Urothelium cell line (cell line): Measurements from ENCODE around the gene HOXC5.

Source experiments
- DNase-seq: peaks from one replicate; pipeline ENCODE4 v3.0.0; 2011; ENCODE audit warnings: low spot score, mixed read lengths
- FAIRE-seq: peaks from 2 replicates; lab custom pipeline; 2011; peaks lifted over from hg19 to GRCh38; lab: Jason Lieb, UNC

HOXC5 gene

DNA sequence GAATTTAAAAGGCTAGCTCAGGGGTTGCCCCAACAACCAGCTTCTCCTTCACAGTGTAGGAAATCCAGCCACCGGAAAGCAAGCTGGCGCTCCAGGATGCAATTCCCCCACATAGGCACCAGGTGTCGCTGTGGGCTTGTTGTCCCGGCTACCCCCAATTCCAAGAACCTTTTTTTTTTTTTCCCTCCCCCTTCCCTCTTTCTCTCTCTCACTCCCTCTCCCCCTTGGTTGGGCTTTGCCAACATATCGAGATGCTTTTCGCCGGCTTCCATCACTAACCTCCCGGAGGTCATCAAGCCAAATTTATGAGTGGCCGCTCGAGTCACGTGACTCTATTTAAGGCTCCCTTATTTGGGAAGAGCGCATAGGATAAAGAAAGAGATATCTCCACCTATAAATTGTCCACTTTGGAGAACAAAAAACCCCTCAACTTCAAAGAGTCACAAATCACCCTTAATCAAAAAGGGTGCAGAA is at the start of gene HOXC5:
Gene HOXC5 (plus strand): TSS at position 424 of the 474 bp plus-strand sequence. CDS start 73 bp downstream, outside the sequence.
- DNase-seq (peak; percentile 85), FAIRE-seq (no peak)

GRCh38 chr12:53983568-53983949 is 49.3 kb upstream of the HOXC5 start:
- DNase-seq (no peak), FAIRE-seq (no peak)

GRCh38 chr12:53983950-53984572 is 48.8 kb upstream of the HOXC5 start:
- DNase-seq (no peak), FAIRE-seq (no peak)

GRCh38 chr12:53984901-53985691 is 47.8 kb upstream of the HOXC5 start, which contains the start of gene HOXC10:
Gene HOXC10 (plus strand): TSS chr12:53985146. CDS start chr12:53985260, 114 bp downstream.
- DNase-seq, result peak; percentile 92
- FAIRE-seq, result peak; percentile 92

DNA sequence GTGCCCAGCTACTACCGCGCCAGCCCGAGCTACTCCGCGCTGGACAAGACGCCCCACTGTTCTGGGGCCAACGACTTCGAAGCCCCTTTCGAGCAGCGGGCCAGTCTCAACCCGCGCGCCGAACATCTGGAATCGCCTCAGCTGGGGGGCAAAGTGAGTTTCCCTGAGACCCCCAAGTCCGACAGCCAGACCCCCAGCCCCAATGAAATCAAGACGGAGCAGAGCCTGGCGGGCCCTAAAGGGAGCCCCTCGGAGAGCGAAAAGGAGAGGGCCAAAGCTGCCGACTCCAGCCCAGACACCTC is 47.2 kb upstream of the HOXC5 start:
- DNase-seq (no peak), FAIRE-seq (no peak)

- FAIRE-seq (no peak), DNase-seq (no peak)
Observed at GRCh38 chr12:53985994-53986685, 46.7 kb upstream of the HOXC5 start.

- DNase-seq (no peak), FAIRE-seq (no peak)
Observed at GRCh38 chr12:53986686-53987483, 46.0 kb upstream of the HOXC5 start.

- DNase-seq (no peak), FAIRE-seq (no peak)
Observed at GRCh38 chr12:53987787-53988230, 45.0 kb upstream of the HOXC5 start.

DNA sequence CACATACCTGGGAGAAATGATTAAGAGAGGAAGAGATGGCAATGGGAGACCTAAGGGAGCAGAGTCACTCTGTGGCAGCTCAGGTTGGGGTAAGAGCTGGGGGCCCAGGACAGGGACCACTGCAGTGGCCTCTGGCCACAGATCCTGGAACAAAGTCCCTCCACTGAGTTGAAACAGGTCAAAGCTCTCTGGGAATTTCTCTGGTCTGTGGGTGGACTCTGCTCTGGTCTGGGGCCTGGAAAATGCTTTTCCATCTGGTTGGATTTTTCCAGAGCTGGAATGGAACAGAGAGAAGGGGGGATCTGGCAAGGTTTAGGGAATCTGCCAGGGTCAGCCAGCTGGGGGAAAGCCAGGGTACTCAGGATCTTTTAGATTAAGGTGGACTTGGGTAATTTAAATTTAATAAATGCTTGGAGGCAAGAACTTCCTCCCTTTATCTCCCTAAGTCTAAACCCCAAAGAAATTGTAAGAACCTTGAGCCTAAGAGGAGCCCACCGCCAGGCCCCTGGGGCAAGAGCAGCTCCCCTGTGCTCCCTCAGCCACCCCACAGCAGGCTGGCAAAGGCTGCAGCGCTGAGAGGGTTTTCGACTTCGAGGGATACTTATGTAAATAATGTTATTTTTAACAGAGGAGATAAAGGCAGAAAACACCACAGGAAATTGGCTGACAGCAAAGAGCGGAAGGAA is 44.2 kb upstream of the HOXC5 start:
- FAIRE-seq (no peak), DNase-seq (no peak)

GRCh38 chr12:53989227-53990113 is 43.4 kb upstream of the HOXC5 start:
- DNase-seq, result peak; percentile 47
- FAIRE-seq, result peak; percentile 13

DNA sequence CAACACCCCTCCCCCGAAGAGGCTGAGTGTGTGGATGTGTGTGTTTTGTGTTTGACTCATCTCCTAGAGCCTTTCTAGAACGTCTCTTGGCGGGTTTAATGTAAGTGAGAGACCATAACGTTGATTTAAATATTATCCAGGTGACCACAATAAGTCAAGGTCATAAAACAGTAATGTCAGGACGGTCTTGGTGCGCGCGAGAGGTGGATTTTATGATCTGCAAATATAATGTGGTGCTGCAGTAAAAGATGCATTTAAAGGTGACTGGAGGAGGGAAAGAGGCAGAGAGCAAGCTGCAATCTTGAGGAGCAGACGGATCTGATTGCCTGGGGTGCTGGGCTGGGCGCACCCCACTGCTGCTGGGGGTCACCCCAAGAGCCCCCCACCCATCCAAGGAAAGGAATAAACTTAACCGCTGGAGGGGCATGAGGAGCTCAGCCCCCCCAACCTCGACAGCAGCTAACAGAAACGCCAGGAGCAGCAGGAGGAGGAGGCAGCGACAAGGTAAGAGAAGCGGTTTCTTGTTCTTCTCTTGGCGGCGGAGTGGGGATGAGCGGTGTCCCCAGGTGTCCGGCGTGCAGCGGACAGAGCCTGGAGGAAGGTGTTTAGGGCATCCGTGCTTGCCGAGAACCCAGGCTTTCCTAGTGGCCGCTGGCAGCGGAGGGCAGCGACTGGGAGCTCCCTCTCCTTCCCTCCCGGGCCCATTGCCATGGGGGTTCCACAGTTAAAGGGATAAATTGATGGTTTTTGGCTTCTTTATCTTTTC is 42.4 kb upstream of the HOXC5 start:
- DNase-seq, result no peak
- FAIRE-seq, result no peak

DNA sequence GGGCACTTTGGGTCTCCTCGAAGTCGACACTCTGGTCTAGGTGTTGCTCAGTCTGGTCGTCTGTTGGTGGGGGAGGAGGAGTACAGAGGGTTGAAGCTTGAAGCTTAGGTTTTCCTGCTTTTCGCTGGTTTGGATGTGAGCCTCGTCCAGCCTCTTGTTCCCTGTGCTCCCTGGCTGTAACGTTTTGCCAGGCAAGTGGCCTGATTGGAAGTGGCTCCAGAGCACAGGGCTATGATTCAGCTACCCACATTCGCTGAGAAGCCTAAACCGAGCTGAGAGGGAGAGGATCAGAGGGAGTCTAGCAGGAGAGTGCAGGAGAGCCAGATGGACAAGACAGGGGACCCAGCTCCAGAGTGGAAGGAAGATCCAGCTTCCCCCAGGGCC is 41.8 kb upstream of the HOXC5 start:
- FAIRE-seq (no peak), DNase-seq (no peak)

DNA sequence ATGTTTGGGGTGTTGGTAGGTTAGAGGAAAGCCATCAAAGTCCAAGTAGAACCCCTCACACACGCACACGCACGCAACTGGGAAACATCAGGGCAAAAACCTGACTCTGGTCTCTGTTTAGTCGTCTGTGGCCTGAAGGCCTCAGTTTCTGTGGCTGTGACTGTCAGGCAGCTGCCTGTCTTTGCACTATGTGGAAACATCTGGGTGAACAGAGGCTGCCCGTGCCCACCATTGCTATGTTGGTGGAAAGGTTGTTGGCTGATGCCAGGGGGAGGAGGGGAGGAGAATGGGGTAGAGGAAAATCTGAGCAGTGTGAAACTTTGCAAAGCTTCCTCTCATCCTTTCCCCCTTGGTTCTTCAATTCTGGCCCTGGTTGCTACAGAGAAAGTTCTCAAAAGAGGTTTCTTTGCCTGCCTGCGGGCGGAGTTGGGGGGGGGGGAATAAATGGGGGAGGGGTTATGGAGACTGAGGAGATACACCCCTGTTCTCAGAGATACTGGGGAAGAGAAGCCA is 40.4 kb upstream of the HOXC5 start:
- no peak for DNase-seq
- FAIRE-seq, result no peak

GRCh38 chr12:53993162-53994008 is 39.5 kb upstream of the HOXC5 start:
- no peak for FAIRE-seq
- no peak for DNase-seq

DNA sequence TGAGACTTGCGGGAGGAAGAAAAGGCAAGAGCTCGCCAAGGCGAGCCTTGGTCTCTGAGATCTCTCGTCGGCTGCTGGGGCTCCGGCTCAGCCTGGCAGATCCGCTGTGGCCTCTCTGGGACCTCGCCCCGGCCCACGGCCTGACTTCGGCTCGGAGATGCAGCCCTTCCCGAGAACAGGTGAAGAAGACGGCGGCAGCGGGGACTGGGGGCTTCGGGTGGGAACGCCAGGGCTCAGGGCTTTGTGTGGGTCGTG is 38.9 kb upstream of the HOXC5 start:
- FAIRE-seq (no peak), DNase-seq (no peak)

DNA sequence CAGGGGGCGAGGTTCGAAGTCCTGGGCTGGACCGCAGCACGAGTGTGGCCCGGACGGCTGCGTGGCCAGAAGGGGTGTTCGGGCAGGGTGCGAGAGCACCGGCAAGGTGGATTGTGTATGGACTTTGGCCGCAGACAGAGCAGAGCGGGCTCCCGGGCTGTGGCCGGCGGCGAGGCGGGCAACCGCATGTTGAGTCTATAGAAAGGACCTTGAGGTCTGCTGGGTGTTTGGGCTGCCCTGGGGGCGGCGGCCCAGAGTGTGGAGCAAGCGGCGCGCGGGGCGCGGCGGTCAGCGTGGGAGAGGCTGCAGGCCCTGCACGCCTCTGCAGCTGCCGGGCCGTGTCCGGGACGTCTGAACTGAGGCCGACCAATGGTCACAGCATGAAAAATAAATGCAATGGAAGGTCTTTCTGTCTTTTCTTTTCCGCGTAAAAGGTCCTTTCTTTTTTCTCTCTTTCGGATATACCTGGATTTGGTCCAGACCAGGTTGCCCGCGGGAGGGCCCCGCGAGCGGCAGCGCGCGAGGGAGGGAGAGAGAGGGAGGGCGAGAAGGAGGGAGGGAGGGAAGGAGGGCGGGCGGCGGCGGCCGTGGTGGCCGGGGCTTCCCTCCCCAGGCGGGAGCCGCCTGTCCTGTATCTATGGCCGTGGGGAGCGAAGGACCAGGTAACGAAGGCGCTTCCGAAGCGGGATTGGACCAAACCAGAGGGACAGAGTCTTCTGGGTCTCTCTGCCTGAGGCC is 38.4 kb upstream of the HOXC5 start:
- FAIRE-seq (no peak), DNase-seq (peak; percentile 44)

DNA sequence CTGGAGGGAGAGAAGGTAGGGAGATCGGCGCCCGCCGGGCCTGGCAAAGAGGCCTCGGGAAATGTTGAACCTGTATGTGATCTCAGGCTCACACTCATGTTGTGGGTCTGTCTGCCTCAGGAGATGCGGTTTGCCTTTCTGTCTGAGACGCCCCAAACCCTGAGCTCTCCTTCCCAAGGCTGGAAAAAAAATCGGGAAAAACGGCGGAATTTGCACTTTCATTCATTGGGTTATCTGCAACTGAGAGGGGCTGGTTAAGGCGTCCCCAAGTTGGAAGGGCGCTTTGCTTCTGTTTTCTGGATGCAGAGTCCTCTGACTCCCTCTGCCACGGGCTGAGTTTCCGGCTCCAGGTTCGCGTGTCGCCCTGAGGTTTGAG is 37.9 kb upstream of the HOXC5 start:
- no peak for FAIRE-seq
- DNase-seq, result no peak
